Fibroblast of lung (primary cell): Measurements from ENCODE around the gene PPP1R16B.

Experiments used
- CTCF ChIP-seq, 2 donors: IDR thresholded peaks in 1 of 2; conservative IDR thresholded peaks in 1 of 2; 1 replicate in 1 of 2; 2 replicates in 1 of 2; pipeline ENCODE4 v1.5.1; 2011 to 2012; ENCODE audit warnings: low read length in 2 of 2, control low read depth in 1 of 2, inconsistent platforms in 1 of 2, low read depth in 1 of 2, mild to moderate bottlenecking in 1 of 2
- EZH2 ChIP-seq: IDR thresholded peaks from 2 replicates; pipeline ENCODE4 v1.5.1; 2012; ENCODE audit warnings: low read length, control low read depth, mild to moderate bottlenecking; ENCODE audit errors: missing control alignments

- TF ChIP-seq CTCF (conservative IDR thresholded peaks at IDR 0.05 in 1 of 2, IDR thresholded peaks at IDR 0.05 in 1 of 2; ENCODE audit: low read depth in 1 of 2, low read length in 2 of 2) (no peak), EZH2 (no peak)
Observed at GRCh38 chr20:38952153-38952552, 146.7 kb downstream of the PPP1R16B start.
